ENCODE results near the gene NPM1.

The NPM1 gene

GRCh38 chr5:171453988-171454387 lies 66.3 kb downstream of the NPM1 start:
- ATAC-seq = no peak
- TF ChIP-seq ZFP30 (CRISPR knock-in tag; IDR thresholded peaks at IDR 0.05) (no peak), ZFP3 (CRISPR knock-in tag; IDR thresholded peaks at IDR 0.05) (no peak), TCF4 (CRISPR knock-in tag; IDR thresholded peaks at IDR 0.05; ENCODE audit: borderline replicate concordance) (no peak), CREB5 (CRISPR knock-in tag; IDR thresholded peaks at IDR 0.05; ENCODE audit: low read depth) (no peak), GLIS3 (CRISPR knock-in tag; IDR thresholded peaks at IDR 0.05) (no peak), ZC3H10 (CRISPR knock-in tag; IDR thresholded peaks at IDR 0.05) (no peak), CSDC2 (CRISPR knock-in tag; IDR thresholded peaks at IDR 0.05) (no peak), TSHZ2 (CRISPR knock-in tag; IDR thresholded peaks at IDR 0.05) (no peak), PPARA (CRISPR knock-in tag; IDR thresholded peaks at IDR 0.05; ENCODE audit: borderline replicate concordance) (no peak), PATZ1 (CRISPR knock-in tag; IDR thresholded peaks at IDR 0.05; ENCODE audit: borderline replicate concordance) (no peak), ARNTL (CRISPR knock-in tag; IDR thresholded peaks at IDR 0.05; ENCODE audit: borderline replicate concordance, low read depth) (no peak), ISL1 (CRISPR knock-in tag; IDR thresholded peaks at IDR 0.05) (no peak), BACH2 (CRISPR knock-in tag; IDR thresholded peaks at IDR 0.05; ENCODE audit: borderline replicate concordance) (no peak), ZNF70 (CRISPR knock-in tag; IDR thresholded peaks at IDR 0.05) (no peak), CSRNP3 (CRISPR knock-in tag; IDR thresholded peaks at IDR 0.05) (no peak)

- no peak for ATAC-seq
- no peak for TF ChIP-seq PPARA (CRISPR knock-in tag; IDR thresholded peaks at IDR 0.05; ENCODE audit: borderline replicate concordance)
- no peak for TF ChIP-seq ARNTL (CRISPR knock-in tag; IDR thresholded peaks at IDR 0.05; ENCODE audit: borderline replicate concordance, low read depth)
- no peak for TF ChIP-seq ZNF70 (CRISPR knock-in tag; IDR thresholded peaks at IDR 0.05)
- no peak for TF ChIP-seq ZFP30 (CRISPR knock-in tag; IDR thresholded peaks at IDR 0.05)
- no peak for TF ChIP-seq ZNF565 (CRISPR knock-in tag; conservative IDR thresholded peaks at IDR 0.05; ENCODE audit: low read depth)
- TF ChIP-seq ZNF8 (CRISPR knock-in tag; IDR thresholded peaks at IDR 0.05) = no peak
- no peak for TF ChIP-seq TOX (CRISPR knock-in tag; IDR thresholded peaks at IDR 0.05; ENCODE audit: borderline replicate concordance)
Measured at GRCh38 chr5:171454549-171454948, 66.9 kb downstream of the NPM1 start.

GRCh38 chr5:171455522-171455921 lies 67.9 kb downstream of the NPM1 start:
- no peak for TF ChIP-seq ZNF8 (CRISPR knock-in tag; IDR thresholded peaks at IDR 0.05)
- no peak for TF ChIP-seq PPARA (CRISPR knock-in tag; IDR thresholded peaks at IDR 0.05; ENCODE audit: borderline replicate concordance)
- TF ChIP-seq BACH2 (CRISPR knock-in tag; IDR thresholded peaks at IDR 0.05; ENCODE audit: borderline replicate concordance) = no peak
- no peak for TF ChIP-seq ZNF565 (CRISPR knock-in tag; conservative IDR thresholded peaks at IDR 0.05; ENCODE audit: low read depth)
- no peak for ATAC-seq

GRCh38 chr5:171457208-171457981 lies 69.7 kb downstream of the NPM1 start:
- TF ChIP-seq ZNF565 (CRISPR knock-in tag; conservative IDR thresholded peaks at IDR 0.05; ENCODE audit: low read depth) (no peak), TOX (CRISPR knock-in tag; IDR thresholded peaks at IDR 0.05; ENCODE audit: borderline replicate concordance) (no peak), TCF4 (CRISPR knock-in tag; IDR thresholded peaks at IDR 0.05; ENCODE audit: borderline replicate concordance) (no peak), TSHZ2 (CRISPR knock-in tag; IDR thresholded peaks at IDR 0.05) (no peak), BACH2 (CRISPR knock-in tag; IDR thresholded peaks at IDR 0.05; ENCODE audit: borderline replicate concordance) (no peak), PATZ1 (CRISPR knock-in tag; IDR thresholded peaks at IDR 0.05; ENCODE audit: borderline replicate concordance) (no peak), ZNF70 (CRISPR knock-in tag; IDR thresholded peaks at IDR 0.05) (no peak), RARB (CRISPR knock-in tag; IDR thresholded peaks at IDR 0.05) (no peak), ZNF8 (CRISPR knock-in tag; IDR thresholded peaks at IDR 0.05) (no peak), PPARA (CRISPR knock-in tag; IDR thresholded peaks at IDR 0.05; ENCODE audit: borderline replicate concordance) (no peak), ISL1 (CRISPR knock-in tag; IDR thresholded peaks at IDR 0.05) (no peak)
- ATAC-seq = no peak

Measured in SK-N-SH treated with all-trans-retinoic acid at 6 μM for 48 hours (cell line).